Stimulated activated CD8-positive, alpha-beta memory T cell treated with anti-CD3 and anti-CD28 coated beads, Interleukin-7, amount 100 ng/mL, for 48 hours (primary cell): Measurements from ENCODE around the gene MVD.

Experiments used
- DNase-seq, 2 donors: peaks; one replicate each; pipeline ENCODE4 v3.0.0-alpha.2; 2020; ENCODE audit warnings: low read depth in 1 of 2; ENCODE audit errors: extremely low read depth in 1 of 2

The MVD gene

GRCh38 chr16:88697116-88697830, 34.4 kb upstream of the MVD start:
- DNase-seq, result no peak

GRCh38 chr16:88696441-88696840, 33.5 kb upstream of the MVD start:
- DNase-seq, result no peak

- DNase-seq, result no peak
Observed at GRCh38 chr16:88695753-88696152, 32.9 kb upstream of the MVD start.

- DNase-seq, result no peak
Observed at GRCh38 chr16:88695218-88695617, 32.3 kb upstream of the MVD start.

GRCh38 chr16:88694221-88695087, 31.6 kb upstream of the MVD start:
- no peak for DNase-seq

GRCh38 chr16:88693420-88694177, 30.7 kb upstream of the MVD start:
- no peak for DNase-seq

GRCh38 chr16:88692861-88693260, 30.0 kb upstream of the MVD start:
- DNase-seq, result no peak

- no peak for DNase-seq
Observed at GRCh38 chr16:88691924-88692560, 29.2 kb upstream of the MVD start.

GRCh38 chr16:88691129-88691813, 28.4 kb upstream of the MVD start:
- DNase-seq, result no peak

GRCh38 chr16:88690341-88691128, 27.6 kb upstream of the MVD start:
- no peak for DNase-seq

GRCh38 chr16:88688013-88688778, 25.3 kb upstream of the MVD start:
- no peak for DNase-seq

GRCh38 chr16:88687676-88688012, 24.8 kb upstream of the MVD start:
- DNase-seq, result no peak

- no peak for DNase-seq
Observed at GRCh38 chr16:88687254-88687576, 24.3 kb upstream of the MVD start.

- peak; percentile 72 to 73 for DNase-seq
Observed at GRCh38 chr16:88686439-88687253, 23.8 kb upstream of the MVD start, which contains the start of gene SNAI3. Gene SNAI3 (minus strand): TSS chr16:88686507. CDS start chr16:88686406, 101 bp downstream.

- no peak for DNase-seq
Observed at GRCh38 chr16:88686062-88686438, 23.2 kb upstream of the MVD start.

- no peak for DNase-seq
Observed at GRCh38 chr16:88685156-88686061, 22.5 kb upstream of the MVD start.

- no peak for DNase-seq
Observed at GRCh38 chr16:88684569-88685155, 21.8 kb upstream of the MVD start.
